Activated CD8-positive, alpha-beta T cell treated with anti-CD3 and anti-CD28 coated beads for 36 hours (primary cell): Measurements from ENCODE around the gene C2orf92. TPM values are rescaled to one million over a fixed set of nuclear protein-coding genes. Genes with fewer than 3 reads are reported as not detected.

Source experiments
- ATAC-seq: fragments of 200-7000 bp; cut with Tn5 transposase; one replicate; pipeline ENCODE4 v1.10.0; 2021; ENCODE audit warnings: mild to moderate bottlenecking, moderate library complexity
- CTCF ChIA-PET: fragments of 350-600 bp; sonication (Branson Sonifier 250); formaldehyde crosslinking; loops from one replicate; lab custom pipeline; 2021; ENCODE audit warnings: antibody characterized with exemption; lab: Charles Lee
- POLR2A ChIA-PET: fragments of 350-600 bp; sonication (Branson Sonifier 250); formaldehyde crosslinking; loops from one replicate; lab custom pipeline; 2021; ENCODE audit warnings: antibody characterized with exemption; lab: Charles Lee
- DNase-seq: peaks from one replicate; pipeline ENCODE4 v3.0.0-alpha.2; 2020
- H3K27ac Mint-ChIP-seq: one replicate; pipeline ENCODE4 v1.8.0; 2021; ENCODE audit warnings: mild to moderate bottlenecking, mixed read lengths
- H3K27me3 Mint-ChIP-seq: one replicate; pipeline ENCODE4 v1.8.0; 2021; ENCODE audit warnings: mixed read lengths
- H3K36me3 Mint-ChIP-seq: one replicate; pipeline ENCODE4 v1.8.0; 2021; ENCODE audit warnings: low read depth, mixed read lengths
- H3K4me1 Mint-ChIP-seq: one replicate; pipeline ENCODE4 v1.8.0; 2021; ENCODE audit warnings: low read depth, mixed read lengths
- H3K4me3 Mint-ChIP-seq: one replicate; pipeline ENCODE4 v1.8.0; 2021; ENCODE audit warnings: mild to moderate bottlenecking, moderate library complexity, mixed read lengths
- H3K9me3 Mint-ChIP-seq: one replicate; pipeline ENCODE4 v1.8.0; 2021; ENCODE audit warnings: mixed read lengths
- intact Hi-C: fragments of 100-400 bp; cut with micrococcal nuclease; formaldehyde crosslinking; loops from one replicate; pipeline ENCODE4 v1.10.0; 2022
- total RNA-seq, 2 experiments: library from RNA; stranded (reverse); gene quantifications; one replicate each; pipeline ENCODE4 v1.2.3, GENCODE V29; 2021
- TF ChIP-seq, protein P1 (sequence below): fragments of 200-600 bp; IDR thresholded peaks from one replicate; pipeline ENCODE4 v1.8.0; 2022; ENCODE audit warnings: antibody characterized with exemption, mild to moderate bottlenecking

C2orf92 gene
- total RNA-seq, 2 experiments from 2014 or later = 6.8 to 11.7 TPM

DNA sequence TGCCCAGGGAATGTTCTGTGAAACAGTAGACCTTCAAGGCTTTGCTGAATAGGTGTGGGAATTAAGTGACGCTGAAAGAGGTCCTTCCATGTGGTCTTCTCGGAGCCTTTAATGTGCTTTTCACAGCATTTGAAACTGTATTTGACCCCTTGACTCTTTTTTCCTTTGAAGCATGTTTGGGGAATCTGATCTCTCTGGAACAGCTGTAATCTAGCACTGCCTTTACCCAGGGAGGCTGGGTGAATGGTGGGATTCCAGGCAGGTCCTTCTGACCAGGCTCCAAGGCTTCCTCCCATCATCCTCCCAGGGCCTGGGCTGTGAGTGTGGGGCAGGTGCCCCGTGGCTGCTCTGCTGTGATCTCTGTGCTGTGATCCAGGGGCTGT lies 48.1 kb downstream of the C2orf92 start:
- ChIA-PET CTCF (interaction anchor here (0.8 to 11.8 kb wide), 7 partner anchors 9 to 127 kb away, joined by 3 to 143 read pairs (median 9); no protein-coding TSS in a partner anchor), POLR2A (interaction anchor here (0.7 to 3.4 kb wide), 12 partner anchors 9 to 71 kb away, joined by 3 to 34 read pairs (median 6); no protein-coding TSS in a partner anchor)
- intact Hi-C loops = no loop called here
- Mint-ChIP-seq H3K4me1 (peaks cover 56% of the 10 kb centered on the region), H3K27ac (peak overlapping the region; percentile 100), H3K36me3 (peaks cover 80% of the 10 kb centered on the region), H3K9me3 (no peaks in the 10 kb centered on the region), H3K4me3 (peak overlapping the region; percentile 89), H3K27me3 (no peaks in the 10 kb centered on the region)
- TF ChIP-seq, protein P1, sequence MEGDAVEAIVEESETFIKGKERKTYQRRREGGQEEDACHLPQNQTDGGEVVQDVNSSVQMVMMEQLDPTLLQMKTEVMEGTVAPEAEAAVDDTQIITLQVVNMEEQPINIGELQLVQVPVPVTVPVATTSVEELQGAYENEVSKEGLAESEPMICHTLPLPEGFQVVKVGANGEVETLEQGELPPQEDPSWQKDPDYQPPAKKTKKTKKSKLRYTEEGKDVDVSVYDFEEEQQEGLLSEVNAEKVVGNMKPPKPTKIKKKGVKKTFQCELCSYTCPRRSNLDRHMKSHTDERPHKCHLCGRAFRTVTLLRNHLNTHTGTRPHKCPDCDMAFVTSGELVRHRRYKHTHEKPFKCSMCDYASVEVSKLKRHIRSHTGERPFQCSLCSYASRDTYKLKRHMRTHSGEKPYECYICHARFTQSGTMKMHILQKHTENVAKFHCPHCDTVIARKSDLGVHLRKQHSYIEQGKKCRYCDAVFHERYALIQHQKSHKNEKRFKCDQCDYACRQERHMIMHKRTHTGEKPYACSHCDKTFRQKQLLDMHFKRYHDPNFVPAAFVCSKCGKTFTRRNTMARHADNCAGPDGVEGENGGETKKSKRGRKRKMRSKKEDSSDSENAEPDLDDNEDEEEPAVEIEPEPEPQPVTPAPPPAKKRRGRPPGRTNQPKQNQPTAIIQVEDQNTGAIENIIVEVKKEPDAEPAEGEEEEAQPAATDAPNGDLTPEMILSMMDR = no peak
- DNase-seq (no peak), ATAC-seq (no peak)

DNA sequence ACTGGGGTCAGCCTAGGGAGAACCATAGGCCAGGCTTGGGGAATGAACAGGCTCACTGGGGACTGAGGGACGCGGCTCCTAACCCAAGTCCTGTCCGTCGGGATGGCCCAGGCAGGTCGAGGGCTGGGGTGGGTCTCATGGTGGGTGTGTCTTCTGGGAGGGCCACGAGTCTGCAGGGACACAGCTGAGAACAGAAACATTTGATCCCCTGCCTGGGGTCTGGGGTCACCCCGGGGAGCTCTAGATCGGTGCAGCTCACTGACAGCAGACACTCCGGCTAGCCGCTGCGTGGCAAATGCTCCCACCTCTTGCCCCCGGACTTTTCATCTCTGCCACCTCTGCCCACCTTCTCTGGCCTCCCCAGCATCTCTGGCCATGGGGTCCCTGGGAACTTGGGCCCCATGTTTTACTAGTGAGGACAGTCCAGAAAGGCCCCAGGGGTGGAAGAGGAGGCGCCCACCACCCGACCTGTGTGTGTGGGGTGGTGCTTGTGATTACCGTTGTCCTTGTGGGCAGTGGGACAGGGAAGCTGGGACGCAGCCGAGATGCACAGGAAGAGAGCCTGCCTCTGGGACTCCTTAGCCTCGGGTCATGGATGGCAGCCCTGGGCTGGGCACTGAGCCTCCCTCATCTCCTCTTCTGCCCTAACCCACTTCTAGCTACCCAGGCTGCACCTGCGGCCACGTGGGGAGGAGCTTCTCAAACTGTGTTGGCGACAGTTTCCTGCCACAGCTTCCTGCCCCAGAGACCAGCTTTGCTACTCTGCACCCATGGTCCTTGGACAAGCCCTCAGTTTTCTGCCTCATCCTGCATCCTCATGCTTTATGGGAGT lies 48.8 kb downstream of the C2orf92 start:
- TF ChIP-seq, protein P1 = no peak
- DNase-seq (peak; percentile 91), ATAC-seq (peak; percentile 67)
- Mint-ChIP-seq H3K27me3 (no peaks in the 10 kb centered on the region), H3K9me3 (no peaks in the 10 kb centered on the region), H3K27ac (peak overlapping the region; percentile 100), H3K4me3 (peak overlapping the region; percentile 89), H3K36me3 (peaks cover 85% of the 10 kb centered on the region), H3K4me1 (peaks cover 58% of the 10 kb centered on the region)
- CTCF ChIA-PET = interaction anchor here (0.8 to 11.8 kb wide), 9 partner anchors 8 to 128 kb away, joined by 3 to 143 read pairs (median 6); no protein-coding TSS in a partner anchor
- POLR2A ChIA-PET = interaction anchor here (0.6 to 3.4 kb wide), 13 partner anchors 10 to 1280 kb away, joined by 3 to 34 read pairs (median 5); no protein-coding TSS in a partner anchor
- intact Hi-C loops = no loop called here

DNA sequence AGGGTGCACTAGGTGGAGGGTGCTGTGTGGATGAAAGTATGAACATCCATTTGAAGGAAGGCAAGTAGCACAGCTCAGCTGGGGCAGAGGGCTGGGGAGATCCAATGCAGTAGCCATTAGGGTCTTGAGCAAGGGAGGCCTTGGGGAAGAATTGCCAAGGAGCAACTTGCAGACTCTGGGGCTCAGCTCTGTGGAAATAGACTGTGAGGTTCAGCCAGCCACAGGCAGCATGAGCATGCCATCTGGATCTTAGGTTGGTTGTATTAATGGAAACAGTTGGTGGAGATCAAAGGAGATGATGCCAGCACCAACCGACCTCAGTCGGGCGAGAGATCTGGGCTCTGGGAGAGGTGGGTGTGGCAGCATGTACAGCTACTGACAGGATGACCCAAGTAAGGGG lies 49.4 kb downstream of the C2orf92 start:
- Mint-ChIP-seq H3K4me3 (peak overlapping the region; percentile 89), H3K27me3 (no peaks in the 10 kb centered on the region), H3K27ac (peak overlapping the region; percentile 100), H3K4me1 (peaks cover 62% of the 10 kb centered on the region), H3K9me3 (no peaks in the 10 kb centered on the region), H3K36me3 (peaks cover 85% of the 10 kb centered on the region)
- ChIA-PET CTCF (interaction anchor here (1.1 to 11.8 kb wide), 6 partner anchors 9 to 54 kb away, joined by 3 to 143 read pairs (median 12); no protein-coding TSS in a partner anchor), POLR2A (interaction anchor here (0.6 to 3.4 kb wide), 10 partner anchors 10 to 1280 kb away, joined by 3 to 34 read pairs (median 7); no protein-coding TSS in a partner anchor)
- intact Hi-C loops = no loop called here
- ATAC-seq = peak; percentile 11
- DNase-seq = peak; percentile 51
- TF ChIP-seq, protein P1 = no peak

DNA sequence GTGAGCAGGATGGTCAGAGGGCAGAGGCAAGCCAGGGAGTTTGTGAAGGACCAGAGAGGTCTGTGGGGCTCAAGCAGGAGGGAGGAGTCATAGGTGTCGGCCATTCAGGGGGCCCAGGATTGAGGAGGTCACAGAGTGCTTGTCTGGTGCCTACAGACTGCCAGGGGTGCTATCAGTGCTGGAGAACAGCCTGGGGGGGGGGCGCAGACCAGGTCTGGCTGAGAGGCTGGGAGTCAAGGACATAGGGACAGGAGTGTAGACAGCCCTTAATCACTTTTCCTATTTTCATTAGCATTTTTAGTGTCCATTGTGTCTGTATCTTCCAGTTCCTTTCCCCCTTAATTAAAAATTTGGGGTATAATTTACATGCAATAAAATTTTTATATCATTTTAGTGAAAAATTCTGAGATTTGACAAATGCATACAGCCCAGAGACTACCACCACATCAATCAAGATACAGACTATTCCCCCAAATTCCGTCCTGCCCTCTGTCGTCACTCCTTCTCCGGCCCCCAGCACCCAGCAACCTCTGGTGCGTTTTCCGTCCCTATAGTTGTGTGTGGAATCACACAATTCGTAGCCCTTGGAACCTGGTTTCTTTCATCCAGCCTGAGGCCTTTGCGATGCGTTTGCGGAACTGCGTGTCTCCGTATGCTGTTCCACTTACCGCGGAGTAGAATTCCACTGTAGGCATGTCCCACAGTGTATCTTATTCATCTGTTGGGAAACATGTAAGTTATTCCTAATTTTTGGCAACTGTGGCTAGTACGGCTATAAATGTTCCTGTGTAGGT lies 50.0 kb downstream of the C2orf92 start:
- intact Hi-C loops = no loop called here

More for the DNA sequence above, 50.0 kb downstream of the C2orf92 start:
- no peak for DNase-seq
- Mint-ChIP-seq H3K4me1 (peaks cover 67% of the 10 kb centered on the region), H3K27ac (peak overlapping the region; percentile 100), H3K27me3 (no peaks in the 10 kb centered on the region), H3K4me3 (peak overlapping the region; percentile 89), H3K9me3 (no peaks in the 10 kb centered on the region), H3K36me3 (peaks cover 84% of the 10 kb centered on the region)
- TF ChIP-seq, protein P1 = no peak
- ATAC-seq = no peak
- ChIA-PET POLR2A (interaction anchor here (0.6 to 3.4 kb wide), 5 partner anchors 9 to 1281 kb away, joined by 3 to 34 read pairs (median 15); no protein-coding TSS in a partner anchor), CTCF (interaction anchor here (1.5 to 14.1 kb wide), 5 partner anchors 10 to 29 kb away, joined by 6 to 167 read pairs (median 16); no protein-coding TSS in a partner anchor)
